ENCODE results near the gene TMEM239. TPM values are rescaled to one million over a fixed set of nuclear protein-coding genes. Genes with fewer than 3 reads are reported as not detected.

The TMEM239 gene
- total and polyA plus RNA-seq, 2 of the 8 experiments (the other 6 are each of a cell fraction or from before 2014, with no cell fraction given) = not detected

GRCh38 chr20:2793471-2793870 lies 22.7 kb upstream of the TMEM239 start (continued):
- TF ChIP-seq GABPA (IDR thresholded peaks at IDR 0.05; ENCODE audit: borderline replicate concordance, insufficient read depth, low read length) (no peak), E2F6 (IDR thresholded peaks at IDR 0.05) (no peak), KDM4A (IDR thresholded peaks at IDR 0.05; ENCODE audit: low read depth, low read length, severe bottlenecking) (no peak), CHD2 (IDR thresholded peaks at IDR 0.05; ENCODE audit: low read length) (no peak), FOSL1 (IDR thresholded peaks at IDR 0.05; ENCODE audit: insufficient read depth, low read depth, low read length) (no peak), ZNF274 (IDR thresholded peaks at IDR 0.05; ENCODE audit: borderline replicate concordance, extremely low read depth, low read length) (no peak)

Measured in H1 (cell line).